SH-SY5Y (cell line): Measurements from ENCODE around the gene ALDH8A1.

ENCODE experiments used
- GATA2 ChIP-seq: IDR thresholded peaks from 2 replicates; pipeline ENCODE4 v1.6.1; 2011; ENCODE audit warnings: mild to moderate bottlenecking, low read depth, low read length
- GATA3 ChIP-seq: IDR thresholded peaks from 2 replicates; pipeline ENCODE4 v1.6.1; 2011; ENCODE audit warnings: low read depth, mild to moderate bottlenecking, low read length, moderate library complexity

- TF ChIP-seq GATA2 (no peak), GATA3 (no peak)
Measured at GRCh38 chr6:134909701-134910592, 40.0 kb downstream of the ALDH8A1 start.
